OCI-LY3 (cell line): ENCODE measurements around the gene AGBL4.

Experiments
- H2AFZ ChIP-seq: fragments of 200-600, 300-600 bp; shearing (Covaris generic); 2 replicates; pipeline ENCODE4 v1.6.0; 2014; ENCODE audit warnings: antibody characterized with exemption, low read depth, low read length
- H3K27ac ChIP-seq: fragments of 200-600, 300-600 bp; sonication (generic); 2 replicates; pipeline ENCODE4 v1.5.1; 2014; ENCODE audit warnings: mild to moderate bottlenecking, low read length, moderate library complexity, mixed read lengths
- H3K27me3 ChIP-seq: fragments of 200-600, 300-600 bp; sonication (generic); 2 replicates; pipeline ENCODE4 v1.6.1; 2014; ENCODE audit warnings: low read depth, low read length, mixed read lengths
- H3K36me3 ChIP-seq: fragments of 200-600, 300-600 bp; sonication (generic); replicated peaks from 2 replicates; pipeline ENCODE3; 2014; ENCODE audit warnings: low read depth, low read length, mixed read lengths
- H3K4me1 ChIP-seq: fragments of 300-600, 200-600 bp; sonication (generic); 2 replicates; pipeline ENCODE4 v1.6.1; 2014; ENCODE audit warnings: low read length, mixed read lengths
- H3K4me2 ChIP-seq: fragments of 200-600, 300-600 bp; sonication (generic); 2 replicates; pipeline ENCODE4 v1.6.1; 2014; ENCODE audit warnings: low read length, mixed read lengths
- H3K4me3 ChIP-seq: fragments of 300-600, 200-600 bp; sonication (generic); 2 replicates; pipeline ENCODE4 v1.5.1; 2014; ENCODE audit warnings: antibody characterized with exemption, mild to moderate bottlenecking, low read length, moderate library complexity
- H3K79me2 ChIP-seq: fragments of 300-600, 200-600 bp; shearing (Covaris generic); 2 replicates; pipeline ENCODE4 v1.6.1; 2014; ENCODE audit warnings: mild to moderate bottlenecking, low read length, mixed read lengths
- H3K9ac ChIP-seq: fragments of 300-600, 200-600 bp; shearing (Covaris generic); 2 replicates; pipeline ENCODE4 v1.6.0; 2014; ENCODE audit warnings: mild to moderate bottlenecking, low read length, moderate library complexity
- H3K9me3 ChIP-seq: fragments of 200-600, 300-600 bp; shearing (Covaris generic); 2 replicates; pipeline ENCODE4 v1.6.1; 2014; ENCODE audit warnings: low read length, mixed read lengths; ENCODE audit not compliant: insufficient read depth
- H4K20me1 ChIP-seq: fragments of 200-600, 300-600 bp; sonication (generic); 2 replicates; pipeline ENCODE4 v1.6.1; 2016; ENCODE audit warnings: low read length, mixed read lengths; ENCODE audit not compliant: insufficient read depth
- CTCF ChIP-seq: fragments of 200-600, 300-600 bp; sonication (generic); IDR thresholded peaks from 2 replicates; pipeline ENCODE4 v1.5.1; 2014; ENCODE audit warnings: antibody characterized with exemption, low read length, low read depth
- EZH2phosphoT487 ChIP-seq: fragments of 200-600 bp; shearing (Covaris generic); IDR thresholded peaks from 2 replicates; pipeline ENCODE4 v1.6.1; 2018; ENCODE audit warnings: antibody characterized with exemption, mixed run types, low read depth

AGBL4 gene

GRCh38 chr1:49527606-49528305 is 496.0 kb downstream of the AGBL4 start:
- no peak overlapping the region for H2AFZ ChIP-seq

GRCh38 chr1:49526672-49527071 is 497.1 kb downstream of the AGBL4 start:
- H3K79me2 ChIP-seq, result no peaks in the 10 kb centered on the region
- no peaks in the 10 kb centered on the region for H3K36me3 ChIP-seq
- H3K4me2 ChIP-seq, result no peak overlapping the region
- H3K27ac ChIP-seq, result no peak overlapping the region
- H3K9ac ChIP-seq, result no peak overlapping the region
- H2AFZ ChIP-seq, result no peak overlapping the region
- no peak for TF ChIP-seq CTCF
- no peak for TF ChIP-seq EZH2phosphoT487
- no peak overlapping the region for H3K4me3 ChIP-seq
- H3K9me3 ChIP-seq, result no peaks in the 10 kb centered on the region
- H3K4me1 ChIP-seq, result no peaks in the 10 kb centered on the region
- no peaks in the 10 kb centered on the region for H4K20me1 ChIP-seq
- H3K27me3 ChIP-seq, result no peaks in the 10 kb centered on the region

More at GRCh38 chr1:49527606-49528305, 496.0 kb downstream of the AGBL4 start:
- H4K20me1 ChIP-seq, result no peaks in the 10 kb centered on the region
- no peak overlapping the region for H3K9ac ChIP-seq
- H3K4me2 ChIP-seq, result no peak overlapping the region
- H3K4me3 ChIP-seq, result no peak overlapping the region
- H3K36me3 ChIP-seq, result no peaks in the 10 kb centered on the region
- H3K9me3 ChIP-seq, result no peaks in the 10 kb centered on the region
- H3K27ac ChIP-seq, result no peak overlapping the region
- H3K4me1 ChIP-seq, result no peaks in the 10 kb centered on the region
- H3K27me3 ChIP-seq, result no peaks in the 10 kb centered on the region
- TF ChIP-seq CTCF, result no peak
- no peak for TF ChIP-seq EZH2phosphoT487
- H3K79me2 ChIP-seq, result no peaks in the 10 kb centered on the region

- Histone ChIP-seq H3K36me3 (no peaks in the 10 kb centered on the region), H2AFZ (no peak overlapping the region), H3K27ac (no peak overlapping the region), H3K9me3 (no peaks in the 10 kb centered on the region), H4K20me1 (no peaks in the 10 kb centered on the region), H3K27me3 (no peaks in the 10 kb centered on the region), H3K9ac (no peak overlapping the region), H3K79me2 (no peaks in the 10 kb centered on the region), H3K4me1 (no peaks in the 10 kb centered on the region), H3K4me3 (no peak overlapping the region), H3K4me2 (no peak overlapping the region)
- TF ChIP-seq EZH2phosphoT487, result no peak
- no peak for TF ChIP-seq CTCF
Observed at GRCh38 chr1:49523764-49524163, 500.0 kb downstream of the AGBL4 start.

- Histone ChIP-seq H3K27ac (no peak overlapping the region), H3K4me3 (no peak overlapping the region), H3K9me3 (no peaks in the 10 kb centered on the region), H2AFZ (no peak overlapping the region), H3K27me3 (no peaks in the 10 kb centered on the region), H3K9ac (no peak overlapping the region), H4K20me1 (no peaks in the 10 kb centered on the region), H3K36me3 (no peaks in the 10 kb centered on the region), H3K79me2 (no peaks in the 10 kb centered on the region), H3K4me2 (no peak overlapping the region), H3K4me1 (no peaks in the 10 kb centered on the region)
- TF ChIP-seq EZH2phosphoT487 (no peak), CTCF (no peak)
Observed at GRCh38 chr1:49466961-49467360, 556.8 kb downstream of the AGBL4 start.
